ENCODE measurements around the gene PLXNA4.
A peak's percentile ranks its signal among the peaks of the same experiment; 100 is the strongest.

Gene PLXNA4

GRCh38 chr7:132437730-132438129, 138.5 kb downstream of the PLXNA4 start:
- no peak for DNase-seq (ENCODE audit: low read depth)
- TF ChIP-seq CTCF (IDR thresholded peaks at IDR 0.05; ENCODE audit: low read depth, low read length), result no peak
- H3K4me3 ChIP-seq (ENCODE audit: low read depth, low read length), result no peak overlapping the region

- TF ChIP-seq CTCF (IDR thresholded peaks at IDR 0.05; ENCODE audit: low read depth, low read length), result no peak
- no peak for TF ChIP-seq MAX (IDR thresholded peaks at IDR 0.05; ENCODE audit: low read depth, low read length)
- no peak for TF ChIP-seq MYC (IDR thresholded peaks at IDR 0.05; ENCODE audit: low read depth, low read length)
- no peak for TF ChIP-seq POLR2A (IDR thresholded peaks at IDR 0.05; ENCODE audit: extremely low read depth, insufficient read length)
- DNase-seq (ENCODE audit: low read depth), result no peak
- H3K4me3 ChIP-seq (ENCODE audit: low read depth, low read length), result no peak overlapping the region
Measured at GRCh38 chr7:132436121-132436520, 140.1 kb downstream of the PLXNA4 start.

- no peak overlapping the region for H3K4me3 ChIP-seq (ENCODE audit: low read depth, low read length)
- no peak for DNase-seq (ENCODE audit: low read depth)
Measured at GRCh38 chr7:132435016-132435990, 141.0 kb downstream of the PLXNA4 start.

GRCh38 chr7:132434041-132434440, 142.2 kb downstream of the PLXNA4 start:
- no peak overlapping the region for H3K4me3 ChIP-seq (ENCODE audit: low read depth, low read length)
- TF ChIP-seq CTCF (IDR thresholded peaks at IDR 0.05; ENCODE audit: low read depth, low read length), result no peak
- no peak for TF ChIP-seq MAX (IDR thresholded peaks at IDR 0.05; ENCODE audit: low read depth, low read length)
- TF ChIP-seq POLR2A (IDR thresholded peaks at IDR 0.05; ENCODE audit: extremely low read depth, insufficient read length), result no peak
- TF ChIP-seq MYC (IDR thresholded peaks at IDR 0.05; ENCODE audit: low read depth, low read length), result no peak
- no peak for DNase-seq (ENCODE audit: low read depth)

More at GRCh38 chr7:132435016-132435990, 141.0 kb downstream of the PLXNA4 start:
- TF ChIP-seq MAX (IDR thresholded peaks at IDR 0.05; ENCODE audit: low read depth, low read length), result no peak
- TF ChIP-seq CTCF (IDR thresholded peaks at IDR 0.05; ENCODE audit: low read depth, low read length), result no peak
- TF ChIP-seq POLR2A (IDR thresholded peaks at IDR 0.05; ENCODE audit: extremely low read depth, insufficient read length), result no peak
- TF ChIP-seq MYC (IDR thresholded peaks at IDR 0.05; ENCODE audit: low read depth, low read length), result no peak

- DNase-seq (ENCODE audit: low read depth), result no peak
- no peak overlapping the region for H3K4me3 ChIP-seq (ENCODE audit: low read depth, low read length)
- TF ChIP-seq MYC (IDR thresholded peaks at IDR 0.05; ENCODE audit: low read depth, low read length) (no peak), MAX (IDR thresholded peaks at IDR 0.05; ENCODE audit: low read depth, low read length) (no peak)
Measured at GRCh38 chr7:132433301-132433700, 143.0 kb downstream of the PLXNA4 start.

GRCh38 chr7:132430861-132431822, 145.1 kb downstream of the PLXNA4 start:
- TF ChIP-seq CTCF (IDR thresholded peaks at IDR 0.05; ENCODE audit: low read depth, low read length) (no peak), MAX (IDR thresholded peaks at IDR 0.05; ENCODE audit: low read depth, low read length) (no peak), POLR2A (IDR thresholded peaks at IDR 0.05; ENCODE audit: extremely low read depth, insufficient read length) (no peak), MYC (IDR thresholded peaks at IDR 0.05; ENCODE audit: low read depth, low read length) (no peak)
- H3K4me3 ChIP-seq (ENCODE audit: low read depth, low read length), result no peak overlapping the region
- DNase-seq (ENCODE audit: low read depth), result peak; percentile 23
